Suprapubic skin (tissue), 4 donors: ENCODE measurements around the gene CFAP58. TPM values are rescaled to one million over a fixed set of nuclear protein-coding genes. Genes with fewer than 3 reads are reported as not detected.

ENCODE experiments used
- DNase-seq, 2 donors: peaks; one replicate each; pipeline ENCODE4 v3.0.0-alpha.2; 2019; ENCODE audit warnings: low spot score in 2 of 2
- H3K27ac ChIP-seq: fragments of 200-600 bp; sonication (generic); one replicate; pipeline ENCODE4 v1.5.1; 2019
- H3K27me3 ChIP-seq: fragments of 200-600 bp; sonication (generic); one replicate; pipeline ENCODE4 v1.5.1; 2019
- H3K36me3 ChIP-seq: fragments of 200-600 bp; sonication (generic); one replicate; pipeline ENCODE4 v1.5.1; 2019
- H3K4me1 ChIP-seq: fragments of 200-600 bp; sonication (generic); one replicate; pipeline ENCODE4 v1.5.1; 2019
- H3K4me3 ChIP-seq: fragments of 200-600 bp; sonication (generic); one replicate; pipeline ENCODE4 v1.5.1; 2019; ENCODE audit warnings: mild to moderate bottlenecking
- H3K9me3 ChIP-seq: fragments of 200-600 bp; sonication (generic); one replicate; pipeline ENCODE4 v1.5.1; 2019
- CTCF ChIP-seq, 2 donors: fragments of 200-600 bp in 1 of 2; fragments of 450-650 bp in 1 of 2; sonication (generic) in 1 of 2; IDR thresholded peaks; one replicate each; pipeline ENCODE4 v1.5.1; 2016 to 2019; ENCODE audit warnings: antibody characterized with exemption in 2 of 2, mild to moderate bottlenecking in 1 of 2, moderate library complexity in 1 of 2
- EP300 ChIP-seq: sonication (generic); formaldehyde crosslinking; IDR thresholded peaks from one replicate; pipeline ENCODE4 v1.6.1; 2017; ENCODE audit warnings: antibody characterized with exemption
- POLR2A ChIP-seq, 2 donors: fragments of 450-650 bp; IDR thresholded peaks; one replicate each; pipeline ENCODE4 v1.6.1; 2017; ENCODE audit warnings: antibody characterized with exemption in 2 of 2, mild to moderate bottlenecking in 2 of 2, moderate library complexity in 2 of 2
- POLR2AphosphoS5 ChIP-seq, 3 donors: sonication (generic); formaldehyde crosslinking; IDR thresholded peaks; one replicate each; pipeline ENCODE4 v1.6.1; 2017; ENCODE audit warnings: antibody characterized with exemption in 3 of 3
- WGBS: methylation state at CpG from one replicate; pipeline ENCODE4 v1.1.5; 2018; 5-methylcytosine and 5-hydroxymethylcytosine counted together
- total RNA-seq, 4 donors: library from RNA; depleted of rRNA; stranded (reverse); fragments of >200 nt; gene quantifications; one replicate each; pipeline ENCODE4 v1.1.0, GENCODE V29; 2016

The CFAP58 gene
- total RNA-seq, 4 donors from 2014 or later, result 0.13 to 1.0 (median 0.39) TPM

- TF ChIP-seq POLR2AphosphoS5 (IDR thresholded peaks at IDR 0.05), result no peak
- TF ChIP-seq EP300, result no peak
- TF ChIP-seq POLR2A (IDR thresholded peaks at IDR 0.05), result no peak
- TF ChIP-seq CTCF (IDR thresholded peaks at IDR 0.05), result no peak
- Histone ChIP-seq H3K27ac (no peak overlapping the region), H3K27me3 (no peaks in the 10 kb centered on the region), H3K36me3 (peaks cover 24% of the 10 kb centered on the region), H3K4me1 (peaks cover 38% of the 10 kb centered on the region), H3K9me3 (no peaks in the 10 kb centered on the region), H3K4me3 (no peak overlapping the region)
- 73% methylated on average over 4 of the region's 4 CpGs for WGBS
- DNase-seq, result no peak
Observed at GRCh38 chr10:104308439-104308903, 45.2 kb upstream of the CFAP58 start.

- 68% methylated on average over 13 of the region's 15 CpGs for WGBS
- Histone ChIP-seq H3K27me3 (no peaks in the 10 kb centered on the region), H3K36me3 (peaks cover 42% of the 10 kb centered on the region), H3K4me1 (peaks cover 28% of the 10 kb centered on the region), H3K27ac (peak overlapping the region; percentile 18), H3K4me3 (no peak overlapping the region), H3K9me3 (no peaks in the 10 kb centered on the region)
- peak; percentile 73 to 79 for DNase-seq
- TF ChIP-seq POLR2A (IDR thresholded peaks at IDR 0.05), result no peak
- TF ChIP-seq EP300, result no peak
- TF ChIP-seq POLR2AphosphoS5 (IDR thresholded peaks at IDR 0.05), result peak in 2 of 3 donors; percentile 25 to 27
- TF ChIP-seq CTCF (IDR thresholded peaks at IDR 0.05), result no peak
Observed at GRCh38 chr10:104309980-104310978, 43.4 kb upstream of the CFAP58 start.

DNA sequence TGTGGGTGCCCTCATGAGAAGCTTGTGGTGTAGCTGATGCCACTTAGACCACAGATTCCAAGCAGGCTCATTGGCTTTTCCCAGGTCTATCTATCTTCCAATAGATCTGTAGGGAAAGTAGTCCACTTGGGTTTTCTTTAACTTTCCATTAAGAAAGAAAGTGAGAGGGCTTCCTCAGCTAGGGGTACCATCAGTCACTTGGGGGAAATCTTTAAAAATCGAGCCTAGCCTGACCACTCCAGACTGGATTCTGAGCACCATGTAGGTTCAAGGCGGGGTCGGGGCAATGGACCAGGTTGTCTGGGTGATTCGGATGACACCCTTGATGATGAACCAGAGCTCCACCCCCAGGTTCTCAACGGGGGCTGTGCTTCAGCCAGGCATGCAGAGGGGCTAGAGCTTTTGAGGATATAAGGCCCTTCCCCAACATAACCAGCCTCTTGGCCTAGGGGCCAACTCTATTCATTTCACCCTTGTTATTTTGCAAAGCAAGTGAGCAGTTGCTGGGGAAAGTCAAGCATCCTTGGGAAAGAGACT lies 42.4 kb upstream of the CFAP58 start:
- H3K27ac ChIP-seq, result no peak overlapping the region
- peaks cover 49% of the 10 kb centered on the region for H3K36me3 ChIP-seq
- TF ChIP-seq EP300, result no peak
- TF ChIP-seq CTCF (IDR thresholded peaks at IDR 0.05), result no peak
- TF ChIP-seq POLR2A (IDR thresholded peaks at IDR 0.05), result no peak
- no peak for TF ChIP-seq POLR2AphosphoS5 (IDR thresholded peaks at IDR 0.05)
- 80% methylated on average over 5 of the region's 5 CpGs for WGBS
- H3K4me3 ChIP-seq, result no peak overlapping the region
- no peaks in the 10 kb centered on the region for H3K27me3 ChIP-seq
- DNase-seq, result peak in 1 of 2 donors; percentile 77
- H3K9me3 ChIP-seq, result no peaks in the 10 kb centered on the region
- H3K4me1 ChIP-seq, result peaks cover 22% of the 10 kb centered on the region

- H3K36me3 ChIP-seq, result peaks cover 49% of the 10 kb centered on the region
- TF ChIP-seq EP300, result no peak
- WGBS, result 95% methylated on average over 13 of the region's 43 CpGs
- peaks cover 51% of the 10 kb centered on the region for H3K4me1 ChIP-seq
- H3K4me3 ChIP-seq, result no peak overlapping the region
- H3K9me3 ChIP-seq, result no peaks in the 10 kb centered on the region
- peak in 1 of 2 donors; percentile 66 for DNase-seq
- no peak overlapping the region for H3K27ac ChIP-seq
- no peaks in the 10 kb centered on the region for H3K27me3 ChIP-seq
Observed at GRCh38 chr10:104314591-104315485, 38.8 kb upstream of the CFAP58 start.

GRCh38 chr10:104315486-104315921 lies 38.1 kb upstream of the CFAP58 start:
- no peaks in the 10 kb centered on the region for H3K9me3 ChIP-seq
- peaks cover 51% of the 10 kb centered on the region for H3K4me1 ChIP-seq
- DNase-seq, result peak in 1 of 2 donors; percentile 66
- H3K36me3 ChIP-seq, result peaks cover 47% of the 10 kb centered on the region
- TF ChIP-seq POLR2A (IDR thresholded peaks at IDR 0.05) (no peak), CTCF (IDR thresholded peaks at IDR 0.05) (no peak), POLR2AphosphoS5 (IDR thresholded peaks at IDR 0.05) (no peak), EP300 (no peak)
- no peak overlapping the region for H3K27ac ChIP-seq
- no peaks in the 10 kb centered on the region for H3K27me3 ChIP-seq
- no peak overlapping the region for H3K4me3 ChIP-seq
- WGBS, result no CpG with 5 or more reads among the region's 22 CpGs
